Measurements from ENCODE around the gene TMEM184C. TPM values are rescaled to one million over a fixed set of nuclear protein-coding genes. Genes with fewer than 3 reads are reported as not detected.

The TMEM184C gene
- total and polyA plus RNA-seq, 2 donors = 17.3 to 37.0 TPM

- H3K4me3 ChIP-seq (ENCODE audit: low read depth, low read length) = no peak overlapping the region
- WGBS = 75% methylated on average over 2 of the region's 2 CpGs
These were observed 74.6 kb downstream of the TMEM184C start for GRCh38 chr4:147691820-147692219.

GRCh38 chr4:147693218-147693617, 76.0 kb downstream of the TMEM184C start:
- Histone ChIP-seq H3K4me3 (ENCODE audit: low read depth, low read length) (no peak overlapping the region), H3K27ac (ENCODE audit: low read depth) (no peak overlapping the region), H3K4me1 (ENCODE audit: insufficient read depth) (no peaks in the 10 kb centered on the region), H3K36me3 (ENCODE audit: insufficient read depth) (no peaks in the 10 kb centered on the region)
- 87% methylated on average over 3 of the region's 3 CpGs for WGBS
- DNase-seq (ENCODE audit: extremely low spot score) = no peak

More at GRCh38 chr4:147691820-147692219, 74.6 kb downstream of the TMEM184C start:
- no peak for DNase-seq (ENCODE audit: extremely low spot score)
- Histone ChIP-seq H3K4me1 (ENCODE audit: insufficient read depth) (no peaks in the 10 kb centered on the region), H3K36me3 (ENCODE audit: insufficient read depth) (no peaks in the 10 kb centered on the region), H3K27ac (ENCODE audit: low read depth) (no peak overlapping the region)

DNA sequence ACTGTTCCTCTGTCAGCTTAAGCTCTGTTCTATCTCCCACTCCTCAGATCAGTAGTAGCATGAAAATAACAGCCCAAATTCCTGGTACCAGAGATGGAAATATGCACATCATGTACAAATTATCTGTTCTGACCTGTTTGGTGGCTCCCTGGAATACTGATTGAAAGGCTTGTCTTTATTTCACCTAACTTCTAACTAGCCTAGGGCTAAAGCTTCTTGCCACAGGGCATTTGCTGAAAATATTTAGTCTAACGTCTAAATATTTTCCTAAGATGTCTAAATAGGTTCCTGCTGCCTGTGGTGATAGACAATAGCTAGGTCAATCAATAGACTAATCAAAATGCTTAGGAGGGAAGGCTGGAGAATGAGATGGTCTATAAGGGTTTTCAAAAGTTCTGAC, 79.7 kb downstream of the TMEM184C start:
- no peak overlapping the region for H3K4me3 ChIP-seq (ENCODE audit: low read depth, low read length)
- DNase-seq (ENCODE audit: extremely low spot score) = no peak
- H3K36me3 ChIP-seq (ENCODE audit: insufficient read depth) = no peaks in the 10 kb centered on the region
- no peak overlapping the region for H3K27ac ChIP-seq (ENCODE audit: low read depth)
- no peaks in the 10 kb centered on the region for H3K4me1 ChIP-seq (ENCODE audit: insufficient read depth)
- 55% methylated on average over 1 of the region's 1 CpG for WGBS

GRCh38 chr4:147704846-147705245, 87.6 kb downstream of the TMEM184C start:
- WGBS = 72% methylated on average over 1 of the region's 1 CpG
- H3K27ac ChIP-seq (ENCODE audit: low read depth) = no peak overlapping the region

GRCh38 chr4:147707892-147708672, 90.9 kb downstream of the TMEM184C start:
- DNase-seq (ENCODE audit: extremely low spot score) = no peak
- 44% methylated on average over 7 of the region's 7 CpGs for WGBS
- H3K36me3 ChIP-seq (ENCODE audit: insufficient read depth) = no peaks in the 10 kb centered on the region
- no peak overlapping the region for H3K4me3 ChIP-seq (ENCODE audit: low read depth, low read length)
- no peaks in the 10 kb centered on the region for H3K4me1 ChIP-seq (ENCODE audit: insufficient read depth)
- H3K27ac ChIP-seq (ENCODE audit: low read depth) = no peak overlapping the region

More at GRCh38 chr4:147704846-147705245, 87.6 kb downstream of the TMEM184C start:
- no peaks in the 10 kb centered on the region for H3K36me3 ChIP-seq (ENCODE audit: insufficient read depth)
- no peaks in the 10 kb centered on the region for H3K4me1 ChIP-seq (ENCODE audit: insufficient read depth)
- no peak for DNase-seq (ENCODE audit: extremely low spot score)
- no peak overlapping the region for H3K4me3 ChIP-seq (ENCODE audit: low read depth, low read length)

DNA sequence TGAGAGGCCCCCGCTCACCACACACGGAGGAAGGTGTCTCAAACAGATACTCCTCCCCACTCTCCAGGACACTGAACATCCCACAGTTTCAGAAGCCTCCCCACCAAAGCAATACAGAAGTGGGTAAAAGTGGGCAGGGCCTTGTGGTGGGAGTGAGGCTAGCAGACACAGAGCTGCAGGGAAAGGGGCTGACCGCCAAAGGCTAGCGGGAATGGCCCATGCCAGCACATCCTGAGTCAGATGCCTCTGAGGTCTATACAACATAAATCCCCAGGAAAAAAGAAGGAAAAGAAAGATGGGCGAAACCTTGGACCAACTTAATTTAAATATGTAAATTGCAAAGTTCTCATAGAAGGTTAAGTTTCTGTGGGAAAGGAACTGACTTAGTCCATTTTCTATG, 92.8 kb downstream of the TMEM184C start:
- no peak for DNase-seq (ENCODE audit: extremely low spot score)
- H3K4me3 ChIP-seq (ENCODE audit: low read depth, low read length) = no peak overlapping the region
- 87% methylated on average over 5 of the region's 5 CpGs for WGBS

GRCh38 chr4:147714575-147715401, 97.6 kb downstream of the TMEM184C start:
- DNase-seq (ENCODE audit: extremely low spot score) = no peak
- H3K36me3 ChIP-seq (ENCODE audit: insufficient read depth) = no peaks in the 10 kb centered on the region
- 86% methylated on average over 8 of the region's 8 CpGs for WGBS
- no peak overlapping the region for H3K4me3 ChIP-seq (ENCODE audit: low read depth, low read length)
- H3K4me1 ChIP-seq (ENCODE audit: insufficient read depth) = no peaks in the 10 kb centered on the region
- H3K27ac ChIP-seq (ENCODE audit: low read depth) = no peak overlapping the region

More for the DNA sequence above, 92.8 kb downstream of the TMEM184C start:
- Histone ChIP-seq H3K4me1 (ENCODE audit: insufficient read depth) (no peaks in the 10 kb centered on the region), H3K36me3 (ENCODE audit: insufficient read depth) (no peaks in the 10 kb centered on the region), H3K27ac (ENCODE audit: low read depth) (no peak overlapping the region)

DNA sequence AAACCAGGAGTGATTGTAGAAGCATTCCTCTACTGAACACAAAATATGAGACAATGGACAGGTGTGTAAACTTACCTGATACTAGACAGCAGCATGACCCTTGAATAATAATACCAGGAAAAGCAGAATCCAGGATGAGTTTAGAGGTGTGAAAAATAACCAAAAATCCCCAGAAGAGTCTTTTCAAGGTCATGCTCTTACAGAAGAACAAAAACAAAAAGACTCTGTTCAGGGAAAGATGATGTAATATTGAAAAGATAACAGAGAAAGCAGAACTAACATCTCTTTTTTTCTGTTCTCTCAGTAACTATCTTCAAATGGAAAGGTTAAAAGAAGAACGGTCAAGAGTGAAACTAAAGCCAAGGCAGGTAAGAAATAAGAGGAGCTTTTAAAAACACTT, 100.7 kb downstream of the TMEM184C start:
- no peak for DNase-seq (ENCODE audit: extremely low spot score)
- Histone ChIP-seq H3K27ac (ENCODE audit: low read depth) (no peak overlapping the region), H3K4me1 (ENCODE audit: insufficient read depth) (no peaks in the 10 kb centered on the region), H3K36me3 (ENCODE audit: insufficient read depth) (no peaks in the 10 kb centered on the region), H3K4me3 (ENCODE audit: low read depth, low read length) (no peak overlapping the region)
- WGBS = 80% methylated on average over 1 of the region's 1 CpG

Other genes starting within 250 kb of the TMEM184C start
- gene EDNRA, start 136.3 kb upstream of the TMEM184C start, total RNA-seq = 98.1 TPM
- gene EDNRA, start 136.3 kb upstream of the TMEM184C start, polyA plus RNA-seq = 30.1 TPM
- 25.4 TPM for gene PRMT9, start 66.8 kb downstream of the TMEM184C start, total RNA-seq
- gene PRMT9, start 66.8 kb downstream of the TMEM184C start, polyA plus RNA-seq = 7.0 TPM
- gene ARHGAP10, start 114.7 kb downstream of the TMEM184C start, total RNA-seq = 76.7 TPM
- gene ARHGAP10, start 114.7 kb downstream of the TMEM184C start, polyA plus RNA-seq = 71.3 TPM

Measured in urinary bladder (tissue), 4 donors.